Caki2 (cell line): ENCODE measurements around the gene WNT9A. TPM values are rescaled to one million over a fixed set of nuclear protein-coding genes. Genes with fewer than 3 reads are reported as not detected.

Experiments used
- DNase-seq: peaks from one replicate; pipeline ENCODE4 v3.0.0-alpha.2; 2015; ENCODE audit warnings: low read depth
- in situ Hi-C: cut with HindIII; loops from 2 replicates; pipeline ENCODE4 v1.10.0; 2016; ENCODE audit warnings: low sequenced_read_pairs, low pct_unique_long_range_greater_than_20kb, mixed read lengths
- total RNA-seq: library from RNA; depleted of rRNA; stranded (reverse); fragments of >200 nt; shearing (Covaris generic); gene quantifications from 2 replicates; pipeline ENCODE4 v1.2.3, GENCODE V29; 2014; ENCODE audit warnings: low replicate concordance

Gene WNT9A
- total RNA-seq, 1 experiment from 2014 or later: 1.1 TPM

GRCh38 chr1:227928811-227929375 lies 18.8 kb downstream of the WNT9A start:
- no peak for DNase-seq
- in situ Hi-C loops: no loop called here

- no peak for DNase-seq
- in situ Hi-C loops: no loop called here
These were observed 19.6 kb downstream of the WNT9A start for GRCh38 chr1:227927971-227928741.

GRCh38 chr1:227926896-227927885 lies 20.5 kb downstream of the WNT9A start:
- DNase-seq: no peak
- in situ Hi-C loops: no loop called here

GRCh38 chr1:227926216-227926791 lies 21.4 kb downstream of the WNT9A start:
- in situ Hi-C loops: no loop called here
- no peak for DNase-seq

- in situ Hi-C loops: no loop called here
- DNase-seq: no peak
These were observed 22.0 kb downstream of the WNT9A start for GRCh38 chr1:227925582-227926198.

- in situ Hi-C loops: no loop called here
- no peak for DNase-seq
These were observed 22.7 kb downstream of the WNT9A start for GRCh38 chr1:227924833-227925574.

GRCh38 chr1:227924168-227924832 lies 23.4 kb downstream of the WNT9A start:
- in situ Hi-C loops: no loop called here
- no peak for DNase-seq

GRCh38 chr1:227923353-227924167 lies 24.2 kb downstream of the WNT9A start:
- in situ Hi-C loops: no loop called here
- DNase-seq: no peak

GRCh38 chr1:227922501-227923352 lies 25.0 kb downstream of the WNT9A start:
- no peak for DNase-seq
- in situ Hi-C loops: no loop called here

GRCh38 chr1:227921461-227922185 lies 26.1 kb downstream of the WNT9A start:
- in situ Hi-C loops: no loop called here
- no peak for DNase-seq

- in situ Hi-C loops: no loop called here
- no peak for DNase-seq
These were observed 26.8 kb downstream of the WNT9A start for GRCh38 chr1:227920896-227921295.

GRCh38 chr1:227920426-227920825 lies 27.3 kb downstream of the WNT9A start:
- in situ Hi-C loops: no loop called here
- no peak for DNase-seq

GRCh38 chr1:227919906-227920305 lies 27.8 kb downstream of the WNT9A start:
- in situ Hi-C loops: no loop called here

GRCh38 chr1:227918736-227919135 lies 29.0 kb downstream of the WNT9A start:
- DNase-seq: no peak
- in situ Hi-C loops: no loop called here

More at GRCh38 chr1:227919906-227920305, 27.8 kb downstream of the WNT9A start:
- no peak for DNase-seq
